Adrenal gland (tissue), 12 donors: ENCODE data around the gene SLC25A19. TPM values are rescaled to one million over a fixed set of nuclear protein-coding genes. Genes with fewer than 3 reads are reported as not detected.
A peak's percentile ranks its signal among the peaks of the same experiment; 100 is the strongest.

ENCODE experiments used
- DNase-seq, 7 donors: peaks; one replicate each; pipeline ENCODE4 v3.0.0-alpha.2; 2019 to 2020
- H3K27ac ChIP-seq, 5 donors: fragments of 200-600 bp; sonication (generic) in 4 of 5; 1 replicate in 3 of 5; 2 replicates in 2 of 5; pipeline versions ENCODE4 v1.5.1 to v1.8.0; 2016 to 2020; ENCODE audit warnings: mild to moderate bottlenecking in 1 of 5
- H3K27me3 ChIP-seq: fragments of 200-600 bp; 2 replicates; pipeline ENCODE4 v1.8.0; 2021
- H3K36me3 ChIP-seq, 2 donors: fragments of 200-600 bp; replicated peaks in 1 of 2; 1 replicate in 1 of 2; 2 replicates in 1 of 2; pipeline versions ENCODE4 v1.5.1 to v1.8.0; 2018 to 2022
- H3K4me1 ChIP-seq, 2 donors: fragments of 200-600 bp; replicated peaks in 1 of 2; 1 replicate in 1 of 2; 2 replicates in 1 of 2; pipeline versions ENCODE4 v1.5.1 to v1.8.0; 2018 to 2021
- H3K4me3 ChIP-seq, 4 donors: fragments of 200-600 bp; sonication (generic) in 3 of 4; one replicate each; pipeline ENCODE4 v1.5.1; 2016 to 2018
- H3K9me3 ChIP-seq, 3 donors: fragments of 200-600 bp; sonication (generic) in 1 of 3; replicated peaks in 1 of 3; 1 replicate in 2 of 3; 2 replicates in 1 of 3; pipeline versions ENCODE4 v1.5.1 to v1.8.0; 2016 to 2021
- POLR2A ChIP-seq, 2 donors: fragments of 450-650 bp; IDR thresholded peaks; one replicate each; pipeline ENCODE4 v1.6.1; 2017; ENCODE audit warnings: antibody characterized with exemption in 2 of 2, mild to moderate bottlenecking in 2 of 2, moderate library complexity in 1 of 2
- WGBS, 4 donors: extraction: QIAGEN DNeasy Blood & Tissue Kit in 2 of 4; methylation state at CpG; one replicate each; pipeline versions ENCODE4 v1.1.5 to v1.1.7; 2013 to 2017; 5-methylcytosine and 5-hydroxymethylcytosine counted together
- intact Hi-C, 2 donors: fragments of 100-400 bp; cut with DNase I; formaldehyde crosslinking; loops; one replicate each; pipeline versions ENCODE4 v1.14.1 to v1.15.0; 2022 to 2023
- polyA plus RNA-seq, 3 donors: library from polyadenylated mRNA; stranded (reverse); fragments of 200-250 nt in 2 of 3; fragments of 350-450 nt in 1 of 3; fragmentation: Illumina TruSeq in 1 of 3; extraction: RNeasy Lipid Tissue Mini Kit (QIAGEN cat#74804) in 1 of 3; gene quantifications; one replicate each; pipeline ENCODE4 v1.2.3, GENCODE V29; 2013 to 2014
- total RNA-seq, 9 donors: library from RNA; depleted of rRNA in 4 of 9; stranded (reverse); fragments of >200 nt in 4 of 9; fragments of 120-200 nt in 1 of 9; fragmentation: NEBNext Ultra II Directional in 1 of 9; extraction: Animal tissue kit (Norgen Biotek cat#: 25700) in 1 of 9; gene quantifications; one replicate each; pipeline versions ENCODE4 v1.1.0 to v1.2.4, GENCODE V29; 2013 to 2023
- TF ChIP-seq, protein P1 (sequence below), 6 experiments: fragments of 450-650 bp in 4 of 6; fragments of 200-600 bp in 2 of 6; sonication (generic) in 1 of 6; IDR thresholded peaks; 1 replicate in 5 of 6; 2 replicates in 1 of 6; pipeline versions ENCODE4 v1.5.1 to v1.8.0; 2016 to 2021; ENCODE audit warnings: antibody characterized with exemption in 6 of 6, mild to moderate bottlenecking in 2 of 6, moderate library complexity in 1 of 6
- donor health status: healthy with polysubstance abuse.
- donor health status: Bipolar disorder and iron deficiency.
- donor health status: DM: yes; HTN: yes; CAD: no.
- donor health status: DM: no; HTN: no; CAD: no.
- donor health status: DM: no; HTN: no; CAD: no.
- donor health status: DM: yes; HTN: yes; CAD: no.

The SLC25A19 gene
- total and polyA plus RNA-seq, 12 donors = 15.8 to 63.9 (median 25.3) TPM

DNA sequence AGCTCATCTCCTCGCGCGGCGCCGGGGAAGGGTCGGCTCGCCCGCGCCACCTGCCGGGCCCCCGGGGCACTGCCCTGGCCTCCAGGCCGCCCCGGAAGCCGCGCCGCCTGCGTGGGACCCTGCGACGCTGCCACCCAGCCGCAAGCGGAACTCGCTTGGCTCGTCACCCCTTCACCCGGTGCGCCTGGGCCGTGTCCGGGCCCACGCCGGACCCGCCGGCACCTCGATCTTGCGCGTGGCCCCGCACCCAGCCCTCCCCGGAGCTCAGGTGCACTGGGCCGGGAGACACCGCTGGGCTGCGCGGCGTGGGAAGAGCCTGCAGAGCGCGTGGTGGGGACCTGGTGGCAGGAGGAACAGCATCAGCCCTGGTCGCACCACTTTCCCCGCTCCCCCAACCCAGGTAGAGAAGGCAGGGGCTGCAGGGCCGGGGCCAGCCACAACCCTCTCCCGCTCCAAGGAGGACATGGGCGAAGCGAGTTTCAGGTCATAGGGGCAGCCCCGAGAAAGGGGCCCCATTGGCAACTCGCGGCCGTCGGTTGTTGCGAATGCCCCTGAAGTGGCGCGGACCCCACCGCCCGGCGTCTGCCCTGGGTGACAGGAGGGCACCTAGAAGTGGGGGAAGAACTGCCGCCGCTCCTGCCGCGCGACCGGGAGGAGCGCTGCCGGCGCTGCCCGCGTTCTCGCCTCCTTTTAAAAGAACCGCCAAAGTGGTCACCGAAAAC, 17.8 kb downstream of the SLC25A19 start:
- TF ChIP-seq, protein P1, sequence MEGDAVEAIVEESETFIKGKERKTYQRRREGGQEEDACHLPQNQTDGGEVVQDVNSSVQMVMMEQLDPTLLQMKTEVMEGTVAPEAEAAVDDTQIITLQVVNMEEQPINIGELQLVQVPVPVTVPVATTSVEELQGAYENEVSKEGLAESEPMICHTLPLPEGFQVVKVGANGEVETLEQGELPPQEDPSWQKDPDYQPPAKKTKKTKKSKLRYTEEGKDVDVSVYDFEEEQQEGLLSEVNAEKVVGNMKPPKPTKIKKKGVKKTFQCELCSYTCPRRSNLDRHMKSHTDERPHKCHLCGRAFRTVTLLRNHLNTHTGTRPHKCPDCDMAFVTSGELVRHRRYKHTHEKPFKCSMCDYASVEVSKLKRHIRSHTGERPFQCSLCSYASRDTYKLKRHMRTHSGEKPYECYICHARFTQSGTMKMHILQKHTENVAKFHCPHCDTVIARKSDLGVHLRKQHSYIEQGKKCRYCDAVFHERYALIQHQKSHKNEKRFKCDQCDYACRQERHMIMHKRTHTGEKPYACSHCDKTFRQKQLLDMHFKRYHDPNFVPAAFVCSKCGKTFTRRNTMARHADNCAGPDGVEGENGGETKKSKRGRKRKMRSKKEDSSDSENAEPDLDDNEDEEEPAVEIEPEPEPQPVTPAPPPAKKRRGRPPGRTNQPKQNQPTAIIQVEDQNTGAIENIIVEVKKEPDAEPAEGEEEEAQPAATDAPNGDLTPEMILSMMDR (IDR thresholded peaks at IDR 0.05) = peak in 5 of 6 experiments; percentile 11 to 97 (median 73)
- no peak for TF ChIP-seq POLR2A (IDR thresholded peaks at IDR 0.05)
- peak; percentile 69 to 82 (median 76) for DNase-seq
- 0 to 1% (median 0%) methylated on average over 14 to 74 of the region's 74 CpGs for WGBS, 4 donors
- Histone ChIP-seq H3K9me3 (no peaks in the 10 kb centered on the region), H3K36me3 (peaks cover 0 to 5% of the 10 kb centered on the region in 2 donors), H3K4me3 (peak overlapping the region; percentile 37 to 92 (median 51)), H3K4me1 (peaks cover 21 to 37% of the 10 kb centered on the region in 2 donors), H3K27me3 (no peaks in the 10 kb centered on the region), H3K27ac (peak overlapping the region; percentile 3 to 95 (median 95))
- intact Hi-C loops = loop anchor here in 1 of 2 donors (10.0 kb wide), 1 partner anchor 133 kb away; the partner anchor contains the start of gene GRB2

DNA sequence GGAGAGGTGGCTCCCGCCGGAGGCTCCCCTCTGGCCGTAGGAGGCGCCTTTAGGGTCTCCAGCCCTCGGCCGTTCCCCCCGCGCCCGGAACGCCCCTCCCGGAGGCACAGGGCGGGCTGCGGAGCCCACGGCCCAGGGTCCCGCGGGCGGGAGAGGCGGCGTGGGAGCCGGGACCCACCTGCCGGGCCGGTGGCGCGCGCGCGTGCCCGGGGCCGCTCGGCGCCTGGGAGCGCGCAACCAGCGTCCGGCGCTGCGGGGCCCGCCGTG, 18.3 kb downstream of the SLC25A19 start, which contains the start of gene MIF4GD:
Gene MIF4GD, minus strand, starts transcription at position 266 of the 267 bp plus-strand sequence. CDS start 1,036 bp downstream, outside the sequence.
- no peaks in the 10 kb centered on the region for H3K9me3 ChIP-seq
- H3K27ac ChIP-seq = peak within 1 kb of the TSS; percentile 76 to 95 (median 95)
- TF ChIP-seq POLR2A (IDR thresholded peaks at IDR 0.05) = peak in 1 of 2 donors; percentile 62
- TF ChIP-seq, protein P1 (IDR thresholded peaks at IDR 0.05) = no peak
- DNase-seq = no peak
- peak within 1 kb of the TSS; percentile 46 to 92 (median 70) for H3K4me3 ChIP-seq
- no peaks in the 10 kb centered on the region for H3K27me3 ChIP-seq
- peaks cover 21 to 37% of the 10 kb centered on the region in 2 donors for H3K4me1 ChIP-seq
- WGBS, 4 donors = 0 to 2% methylated on average over 34 to 39 of the region's 39 CpGs; no CpG with 5 or more reads in 2 of the 4 donors
- intact Hi-C loops = loop anchor here in 1 of 2 donors (10.0 kb wide), 1 partner anchor 134 kb away; the partner anchor contains the start of gene GRB2
- peaks cover 0 to 9% of the 10 kb centered on the region in 2 donors for H3K36me3 ChIP-seq

DNA sequence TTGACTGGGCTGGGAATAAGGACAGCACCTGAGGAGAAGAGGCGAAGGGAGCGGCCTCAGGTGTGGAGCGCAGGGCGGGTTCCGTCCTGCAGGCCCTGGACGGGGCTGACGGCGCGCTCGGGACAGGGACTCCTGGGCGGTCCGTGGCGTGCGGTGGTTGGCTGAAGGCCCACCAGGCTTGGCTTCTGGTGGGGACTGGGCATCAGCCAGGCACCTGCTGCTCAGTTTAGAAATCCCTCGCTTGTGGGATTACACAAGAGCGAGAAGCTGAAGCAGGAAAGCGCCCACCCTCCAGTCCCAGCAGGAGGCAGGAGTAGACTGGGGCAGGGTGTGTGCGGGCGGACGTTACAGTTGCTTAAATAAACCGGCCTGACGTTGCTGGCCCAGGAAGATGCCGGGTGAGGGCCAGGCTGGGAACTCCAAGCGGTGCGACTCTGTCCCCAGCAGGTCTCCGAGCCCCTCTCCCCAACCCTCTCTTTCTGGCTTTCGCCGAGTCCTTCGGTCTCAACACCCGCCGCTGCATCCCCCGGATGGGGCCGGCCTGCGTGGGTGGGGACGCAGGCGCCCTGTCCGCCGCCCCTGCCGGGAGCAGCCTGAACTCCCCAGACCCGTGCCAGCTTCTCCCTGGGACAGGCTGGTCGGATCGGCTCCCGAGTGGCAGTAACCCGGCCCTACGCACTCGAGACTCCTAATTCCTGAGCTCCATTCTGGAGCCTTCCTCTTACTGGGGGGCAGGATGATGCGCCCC, 18.8 kb downstream of the SLC25A19 start:
- H3K9me3 ChIP-seq = no peaks in the 10 kb centered on the region
- H3K27ac ChIP-seq = peak overlapping the region; percentile 76 to 95 (median 95)
- no peaks in the 10 kb centered on the region for H3K27me3 ChIP-seq
- 0 to 2% (median 1%) methylated on average over 20 to 47 of the region's 47 CpGs for WGBS, 4 donors
- H3K36me3 ChIP-seq = peaks cover 0 to 14% of the 10 kb centered on the region in 2 donors
- TF ChIP-seq, protein P1 (IDR thresholded peaks at IDR 0.05) = peak in 4 of 6 experiments; percentile 30 to 56 (median 41)
- peak in 1 of 2 donors; percentile 64 for TF ChIP-seq POLR2A (IDR thresholded peaks at IDR 0.05)
- peak; percentile 67 to 83 (median 77) for DNase-seq
- peak overlapping the region; percentile 32 to 92 (median 66) for H3K4me3 ChIP-seq
- peaks cover 21 to 37% of the 10 kb centered on the region in 2 donors for H3K4me1 ChIP-seq
- intact Hi-C loops = loop anchor here in 1 of 2 donors (10.0 kb wide), 1 partner anchor 134 kb away; the partner anchor contains the start of gene GRB2

DNA sequence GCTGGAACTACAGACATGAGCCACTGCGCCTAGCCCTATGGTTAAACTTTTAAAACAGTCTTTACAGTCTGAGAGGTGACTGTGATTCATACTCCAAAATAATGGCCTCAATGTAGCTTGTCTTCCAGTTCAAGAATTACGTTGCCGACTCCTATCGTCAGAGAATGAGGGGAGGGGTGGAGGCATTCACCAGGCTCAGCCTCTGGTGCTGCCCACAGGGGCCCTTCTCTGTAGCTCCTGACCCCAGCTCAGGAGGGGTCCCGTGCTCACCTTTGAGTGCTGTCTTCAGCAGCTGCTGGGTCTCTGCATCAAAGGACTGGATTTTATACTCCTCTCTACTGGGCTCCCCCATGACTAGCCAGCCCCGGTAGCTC, 19.4 kb downstream of the SLC25A19 start:
- TF ChIP-seq POLR2A (IDR thresholded peaks at IDR 0.05) = no peak
- TF ChIP-seq, protein P1 (IDR thresholded peaks at IDR 0.05) = no peak
- H3K4me1 ChIP-seq = peaks cover 21 to 37% of the 10 kb centered on the region in 2 donors
- intact Hi-C loops = loop anchor here in 1 of 2 donors (10.0 kb wide), 1 partner anchor 135 kb away; the partner anchor contains the start of gene GRB2
- peaks cover 0 to 20% of the 10 kb centered on the region in 2 donors for H3K36me3 ChIP-seq
- peak overlapping the region in 2 of 4 donors; percentile 32 to 92 for H3K4me3 ChIP-seq
- no peaks in the 10 kb centered on the region for H3K9me3 ChIP-seq
- peak overlapping the region; percentile 76 to 95 (median 95) for H3K27ac ChIP-seq
- DNase-seq = no peak
- H3K27me3 ChIP-seq = no peaks in the 10 kb centered on the region
- WGBS, 4 donors = 20 to 22% (median 20%) methylated on average over 5 to 6 of the region's 6 CpGs
